ENCODE data around the gene SELENOM. TPM values are rescaled to one million over a fixed set of nuclear protein-coding genes. Genes with fewer than 3 reads are reported as not detected.

The SELENOM gene
- total RNA-seq, 1 experiment from 2014 or later: 3.2 TPM

DNA sequence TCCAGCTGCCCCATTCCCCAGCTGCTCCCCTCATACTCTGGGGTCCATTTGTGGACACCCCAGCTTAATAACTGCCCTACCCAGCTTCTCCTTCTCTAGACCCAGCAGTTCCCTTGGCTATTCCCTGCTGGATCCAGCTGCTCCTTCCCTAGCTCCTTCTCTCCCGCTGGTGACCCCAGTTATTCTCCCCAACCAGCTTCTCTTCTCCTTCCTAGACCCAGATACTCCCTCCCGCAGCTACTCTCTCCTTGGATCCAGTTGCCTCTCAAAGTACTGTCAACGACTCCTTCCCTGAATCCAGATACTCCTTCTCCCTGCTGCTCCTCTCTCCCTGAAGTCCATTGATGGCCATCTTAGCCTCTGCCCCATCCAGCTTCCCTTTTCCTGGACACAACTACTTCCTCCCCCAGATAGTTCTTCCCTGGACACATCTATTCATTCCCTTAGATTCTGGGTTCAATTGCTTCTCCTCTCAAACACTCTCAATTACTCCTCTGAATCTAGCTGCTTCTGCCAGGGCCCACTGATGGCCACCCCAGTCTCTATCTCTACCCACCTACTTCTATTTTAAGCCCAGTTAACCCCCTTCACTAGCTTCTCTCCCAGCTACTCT, 11.6 kb downstream of the SELENOM start:
- H3K27me3 ChIP-seq (replicated peaks; ENCODE audit: insufficient read depth, low read depth, low read length, poor library complexity): no peaks in the 10 kb centered on the region
- H3K36me3 ChIP-seq (ENCODE audit: insufficient read depth, low read length, poor library complexity, severe bottlenecking): peaks cover 3% of the 10 kb centered on the region
- TF ChIP-seq, protein P1, sequence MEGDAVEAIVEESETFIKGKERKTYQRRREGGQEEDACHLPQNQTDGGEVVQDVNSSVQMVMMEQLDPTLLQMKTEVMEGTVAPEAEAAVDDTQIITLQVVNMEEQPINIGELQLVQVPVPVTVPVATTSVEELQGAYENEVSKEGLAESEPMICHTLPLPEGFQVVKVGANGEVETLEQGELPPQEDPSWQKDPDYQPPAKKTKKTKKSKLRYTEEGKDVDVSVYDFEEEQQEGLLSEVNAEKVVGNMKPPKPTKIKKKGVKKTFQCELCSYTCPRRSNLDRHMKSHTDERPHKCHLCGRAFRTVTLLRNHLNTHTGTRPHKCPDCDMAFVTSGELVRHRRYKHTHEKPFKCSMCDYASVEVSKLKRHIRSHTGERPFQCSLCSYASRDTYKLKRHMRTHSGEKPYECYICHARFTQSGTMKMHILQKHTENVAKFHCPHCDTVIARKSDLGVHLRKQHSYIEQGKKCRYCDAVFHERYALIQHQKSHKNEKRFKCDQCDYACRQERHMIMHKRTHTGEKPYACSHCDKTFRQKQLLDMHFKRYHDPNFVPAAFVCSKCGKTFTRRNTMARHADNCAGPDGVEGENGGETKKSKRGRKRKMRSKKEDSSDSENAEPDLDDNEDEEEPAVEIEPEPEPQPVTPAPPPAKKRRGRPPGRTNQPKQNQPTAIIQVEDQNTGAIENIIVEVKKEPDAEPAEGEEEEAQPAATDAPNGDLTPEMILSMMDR (conservative IDR thresholded peaks at IDR 0.05; ENCODE audit: low read depth, low read length): no peak
- TF ChIP-seq EZH2 (IDR thresholded peaks at IDR 0.05; ENCODE audit: borderline replicate concordance, low read depth, low read length, poor library complexity, severe bottlenecking): no peak
- intact Hi-C loops (cut with micrococcal nuclease; ENCODE audit: unreplicated experiment): no loop called here
- no peaks in the 10 kb centered on the region for H3K9me3 ChIP-seq (ENCODE audit: low read depth, low read length, poor library complexity, severe bottlenecking)
- ChIA-PET POLR2A (ENCODE audit: low non-redundant PET) (no interaction called here), CTCF (no interaction called here)
- no peaks in the 10 kb centered on the region for H3K4me1 ChIP-seq (ENCODE audit: insufficient read depth, low read length, poor library complexity, severe bottlenecking)
- H3K27ac ChIP-seq (ENCODE audit: low read depth, low read length, poor library complexity, severe bottlenecking): no peak overlapping the region
- no peak overlapping the region for H3K4me3 ChIP-seq (ENCODE audit: low read depth, low read length, poor library complexity, severe bottlenecking)
- no TSS peak for BruUV-seq (replicated peaks)
- no peak for DNase-seq (ENCODE audit: low spot score)

DNA sequence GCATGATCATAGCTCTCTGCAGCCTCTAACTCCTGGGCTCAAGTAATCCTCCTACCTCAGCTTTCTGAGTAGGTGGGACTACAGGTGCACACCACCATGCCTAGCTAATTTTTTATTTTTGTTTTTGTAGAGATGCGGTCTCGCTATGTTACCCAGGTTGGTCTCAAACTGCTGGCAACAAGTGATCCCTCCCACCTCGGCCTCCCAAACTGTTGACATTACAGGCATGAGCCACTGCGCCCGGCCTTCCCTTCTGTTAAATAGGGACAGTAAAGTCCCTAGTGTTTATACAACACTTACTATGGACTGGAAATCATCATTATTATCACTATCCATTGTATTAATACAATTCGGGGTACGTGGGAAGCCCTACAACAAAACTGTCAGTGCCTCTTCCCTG, 12.6 kb downstream of the SELENOM start:
- H3K4me1 ChIP-seq (ENCODE audit: insufficient read depth, low read length, poor library complexity, severe bottlenecking): no peaks in the 10 kb centered on the region
- TF ChIP-seq, protein P1 (conservative IDR thresholded peaks at IDR 0.05; ENCODE audit: low read depth, low read length): no peak
- TF ChIP-seq EZH2 (IDR thresholded peaks at IDR 0.05; ENCODE audit: borderline replicate concordance, low read depth, low read length, poor library complexity, severe bottlenecking): no peak
- intact Hi-C loops (cut with micrococcal nuclease; ENCODE audit: unreplicated experiment): no loop called here
- DNase-seq (ENCODE audit: low spot score): no peak
- H3K36me3 ChIP-seq (ENCODE audit: insufficient read depth, low read length, poor library complexity, severe bottlenecking): peaks cover 3% of the 10 kb centered on the region
- H3K4me3 ChIP-seq (ENCODE audit: low read depth, low read length, poor library complexity, severe bottlenecking): no peak overlapping the region
- no TSS peak for BruUV-seq (replicated peaks)
- POLR2A ChIA-PET (ENCODE audit: low non-redundant PET): no interaction called here
- no peak overlapping the region for H3K27ac ChIP-seq (ENCODE audit: low read depth, low read length, poor library complexity, severe bottlenecking)
- H3K27me3 ChIP-seq (replicated peaks; ENCODE audit: insufficient read depth, low read depth, low read length, poor library complexity): no peaks in the 10 kb centered on the region
- CTCF ChIA-PET: no interaction called here
- H3K9me3 ChIP-seq (ENCODE audit: low read depth, low read length, poor library complexity, severe bottlenecking): no peaks in the 10 kb centered on the region

DNA sequence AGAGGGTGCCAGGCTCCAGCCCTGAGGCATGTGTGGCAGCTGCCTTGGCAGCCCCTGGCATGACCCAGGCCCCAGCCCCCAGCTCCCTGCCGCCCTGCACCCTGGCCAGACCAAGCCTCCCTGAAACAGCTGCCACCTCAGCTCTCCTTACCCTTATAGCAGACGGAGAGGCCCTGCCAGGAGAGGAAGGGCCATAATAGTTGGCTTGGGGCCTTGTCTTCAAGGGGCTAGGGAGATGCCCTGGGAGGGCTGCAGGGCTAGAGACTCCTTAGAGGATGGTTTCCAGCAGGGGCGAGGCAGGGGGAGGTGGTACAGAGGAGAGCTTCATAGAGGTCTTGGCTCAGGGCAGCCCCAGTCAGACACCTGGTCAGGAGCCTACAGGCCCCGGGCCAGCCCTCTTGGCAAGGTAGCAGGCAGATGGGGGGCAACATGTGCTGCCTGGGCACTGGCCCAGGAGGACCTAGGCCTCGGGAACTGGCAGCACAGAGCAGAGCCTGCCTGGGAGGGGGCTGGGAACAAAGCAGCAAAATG, 13.3 kb downstream of the SELENOM start:
- ChIA-PET CTCF (no interaction called here), POLR2A (ENCODE audit: low non-redundant PET) (no interaction called here)
- Histone ChIP-seq H3K4me3 (ENCODE audit: low read depth, low read length, poor library complexity, severe bottlenecking) (no peak overlapping the region), H3K27ac (ENCODE audit: low read depth, low read length, poor library complexity, severe bottlenecking) (no peak overlapping the region), H3K36me3 (ENCODE audit: insufficient read depth, low read length, poor library complexity, severe bottlenecking) (peaks cover 3% of the 10 kb centered on the region), H3K9me3 (ENCODE audit: low read depth, low read length, poor library complexity, severe bottlenecking) (no peaks in the 10 kb centered on the region), H3K27me3 (replicated peaks; ENCODE audit: insufficient read depth, low read depth, low read length, poor library complexity) (no peaks in the 10 kb centered on the region), H3K4me1 (ENCODE audit: insufficient read depth, low read length, poor library complexity, severe bottlenecking) (no peaks in the 10 kb centered on the region)
- intact Hi-C loops (cut with micrococcal nuclease; ENCODE audit: unreplicated experiment): no loop called here
- DNase-seq (ENCODE audit: low spot score): no peak
- BruUV-seq (replicated peaks): no TSS peak
- TF ChIP-seq EZH2 (IDR thresholded peaks at IDR 0.05; ENCODE audit: borderline replicate concordance, low read depth, low read length, poor library complexity, severe bottlenecking): no peak
- TF ChIP-seq, protein P1 (conservative IDR thresholded peaks at IDR 0.05; ENCODE audit: low read depth, low read length): no peak

All from A673 (cell line).